Activated naive CD4-positive, alpha-beta T cell (primary cell): ENCODE data around the gene MSI2.
A peak's percentile ranks its signal among the peaks of the same experiment; 100 is the strongest.
"Not testable (repeated sequence)": the region's sequence is repeated elsewhere in the genome, so short reads cannot be mapped to it uniquely, and the experiment has no call there.

ENCODE experiments used
- DNase-seq, 4 experiments: peaks; one replicate each; lab custom pipeline; 2025; lab: John Stamatoyannopoulos, UW

The MSI2 gene

GRCh38 chr17:57289613-57290012 lies 33.3 kb downstream of the MSI2 start:
- no peak for DNase-seq

DNA sequence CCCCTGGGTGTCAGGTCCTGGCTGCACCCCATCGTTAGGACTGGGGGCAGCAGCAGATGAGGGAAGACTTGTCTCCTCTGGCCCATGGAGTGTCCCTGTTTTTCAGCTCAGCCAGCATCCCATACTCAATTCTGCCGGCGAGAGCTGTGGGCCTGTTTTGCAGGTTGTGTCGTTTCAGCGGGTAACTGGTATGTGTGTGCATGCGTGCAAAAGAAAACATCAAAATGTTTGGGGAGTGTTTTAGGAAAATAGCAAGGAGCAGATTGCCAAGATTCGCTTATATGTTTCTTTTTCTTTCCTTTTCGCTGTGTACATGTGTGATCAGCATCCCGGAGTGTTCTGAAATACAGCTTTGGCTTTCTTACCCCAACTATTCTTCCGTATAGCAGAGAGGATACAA lies 34.7 kb downstream of the MSI2 start:
- no peak for DNase-seq

DNA sequence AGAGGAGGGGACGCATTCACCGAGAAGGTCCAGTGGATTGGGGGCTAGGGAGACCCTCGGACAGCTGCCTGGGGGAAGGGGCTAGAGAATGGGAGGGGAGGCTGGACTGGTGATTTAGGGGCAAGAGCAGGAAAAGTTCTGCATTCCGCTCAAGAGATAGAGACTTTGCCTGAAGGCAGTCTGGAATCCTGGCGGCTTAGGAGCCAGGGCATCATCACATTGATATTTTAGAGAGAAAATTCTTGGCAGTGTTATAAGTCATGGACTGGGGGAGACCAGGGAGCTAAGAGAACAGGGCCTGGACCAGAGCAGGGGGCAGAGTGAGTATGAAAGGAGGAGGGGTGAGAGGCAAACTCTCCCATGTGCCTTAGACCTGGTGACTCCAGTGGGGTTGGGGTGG lies 35.8 kb downstream of the MSI2 start:
- no peak for DNase-seq

GRCh38 chr17:57293077-57293476 lies 36.8 kb downstream of the MSI2 start:
- DNase-seq: no peak

- DNase-seq: no peak
Observed at GRCh38 chr17:57294101-57294500, 37.8 kb downstream of the MSI2 start.

DNA sequence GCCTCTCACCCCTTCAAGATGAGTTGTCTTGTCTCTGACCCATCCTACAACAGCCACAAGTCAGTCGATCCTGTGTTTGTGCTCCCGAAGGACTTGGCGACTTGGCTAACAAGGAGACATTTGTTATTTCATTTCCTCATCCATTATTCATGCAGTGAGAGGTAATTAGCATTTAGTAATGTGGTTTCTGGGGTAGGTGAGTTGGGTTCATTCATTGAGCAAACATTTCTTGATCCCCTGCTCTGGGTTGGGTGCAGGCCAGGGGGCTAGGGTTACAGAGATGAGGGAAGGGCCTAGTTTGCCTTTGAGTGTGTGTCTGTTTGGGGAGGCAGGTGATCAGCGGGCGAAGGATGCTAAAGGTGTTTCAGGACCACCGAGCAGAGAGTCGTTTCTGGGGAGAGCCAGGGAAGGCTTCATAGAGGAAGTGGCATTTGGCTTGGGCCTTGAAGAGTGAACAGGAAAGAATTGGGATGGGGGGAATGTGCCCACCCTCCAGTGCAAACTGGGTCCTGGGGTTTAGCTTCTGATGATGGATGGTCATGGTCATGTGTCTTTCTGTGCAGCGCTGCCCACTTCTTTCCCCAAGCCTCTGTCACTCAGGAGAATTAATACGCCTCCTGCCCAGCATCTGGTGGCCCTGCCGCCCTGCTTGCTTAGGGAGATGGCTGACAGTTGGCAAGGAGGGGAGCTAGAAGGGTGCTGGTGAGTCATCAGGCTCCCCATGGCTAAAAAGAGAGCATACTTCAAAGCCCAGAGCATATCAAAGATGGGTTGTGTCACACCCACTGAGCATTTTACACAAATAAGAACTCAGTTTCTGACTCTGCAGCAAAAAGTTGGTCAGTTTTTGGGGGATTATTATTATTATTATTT lies 38.5 kb downstream of the MSI2 start:
- DNase-seq: peak in 2 of 4 experiments; percentile 10 to 29

GRCh38 chr17:57295526-57296023 lies 39.3 kb downstream of the MSI2 start:
- no peak for DNase-seq

DNA sequence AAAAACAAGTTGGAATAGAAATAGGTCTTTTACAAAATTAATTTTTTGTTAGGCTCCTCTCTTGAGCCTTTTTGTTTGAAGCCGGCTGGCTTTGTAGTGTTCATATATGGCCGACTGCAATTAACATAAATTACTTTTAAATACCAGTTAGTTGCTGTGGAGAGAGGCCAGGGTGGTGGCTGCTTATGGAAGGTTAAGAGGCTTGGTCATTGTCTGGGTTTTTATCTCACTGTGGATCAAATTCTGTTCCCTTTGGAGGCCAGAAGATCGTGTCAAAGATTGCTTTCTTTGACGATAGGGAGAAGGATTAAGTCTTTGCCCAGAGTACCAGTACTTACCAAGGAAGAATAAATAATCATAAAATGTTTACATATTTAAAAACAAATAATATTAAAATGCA lies 39.9 kb downstream of the MSI2 start:
- DNase-seq: no peak

DNA sequence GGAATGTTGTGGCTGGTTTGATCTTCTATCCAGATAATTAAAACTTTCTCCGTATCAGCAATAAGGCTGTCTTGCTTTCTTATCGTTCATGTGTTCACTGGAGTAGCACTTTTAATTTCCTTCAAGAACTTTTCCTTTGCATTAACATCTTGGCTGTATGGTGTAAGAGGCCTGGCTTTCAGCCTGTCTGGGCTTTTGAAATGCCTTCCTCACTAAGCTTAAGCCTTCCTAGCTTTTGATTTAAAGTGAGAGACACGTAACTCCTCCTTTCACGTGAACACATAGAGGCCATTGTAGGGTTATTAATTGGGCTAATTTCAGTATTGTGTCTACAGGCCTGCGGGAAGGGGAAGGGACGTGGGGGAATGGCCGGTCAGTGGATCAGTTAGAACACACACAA lies 42.9 kb downstream of the MSI2 start:
- no peak for DNase-seq

DNA sequence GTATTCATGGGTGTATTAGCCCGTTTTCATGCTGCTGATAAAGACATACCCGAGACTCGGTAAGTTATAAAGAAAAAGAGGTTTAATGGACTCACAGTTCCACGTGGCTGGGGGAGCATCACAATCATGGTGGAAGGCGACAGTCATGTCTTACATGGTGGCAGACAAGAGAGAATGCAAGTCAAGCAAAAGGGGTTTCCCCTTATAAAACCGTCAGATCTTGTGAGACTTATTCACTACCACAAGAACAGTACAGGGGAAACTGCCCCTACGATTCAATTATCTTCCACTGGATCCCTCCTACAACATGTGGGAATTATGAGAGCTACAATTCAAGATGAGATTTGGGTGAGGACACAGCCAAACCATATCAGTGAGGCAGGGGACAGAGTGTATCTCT lies 44.3 kb downstream of the MSI2 start:
- not testable (repeated sequence) for DNase-seq

GRCh38 chr17:57302690-57303465 lies 46.6 kb downstream of the MSI2 start:
- DNase-seq: no peak

DNA sequence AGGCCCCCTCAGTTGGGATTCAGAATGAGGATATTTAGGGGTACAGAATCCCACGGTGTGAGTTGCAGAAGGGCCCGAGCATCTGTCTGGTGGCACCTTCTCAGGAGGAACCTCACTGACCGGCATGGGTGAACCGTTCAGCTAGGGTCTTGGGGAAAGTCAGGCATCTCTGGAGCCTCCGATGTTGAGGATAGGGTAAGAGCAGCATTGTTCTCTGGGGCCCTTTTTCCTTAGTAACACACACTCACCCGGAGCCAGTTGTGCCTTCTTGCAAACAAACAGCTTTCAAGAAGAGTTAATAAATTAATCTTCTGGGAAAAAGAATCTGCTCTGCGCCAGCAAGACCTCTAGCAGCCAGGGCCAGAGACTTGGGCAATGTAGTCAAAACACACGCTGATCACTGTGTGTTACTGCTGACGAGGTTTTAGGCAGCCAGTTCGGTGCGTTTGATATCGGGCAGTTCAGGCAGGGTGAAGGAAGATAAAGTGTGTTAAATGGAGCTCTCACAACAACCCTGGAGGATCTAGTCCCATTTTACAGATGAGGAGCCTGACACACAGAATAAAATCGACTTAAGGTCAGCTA lies 48.9 kb downstream of the MSI2 start:
- no peak for DNase-seq

- no peak for DNase-seq
Observed at GRCh38 chr17:57305908-57306504, 49.7 kb downstream of the MSI2 start.

DNA sequence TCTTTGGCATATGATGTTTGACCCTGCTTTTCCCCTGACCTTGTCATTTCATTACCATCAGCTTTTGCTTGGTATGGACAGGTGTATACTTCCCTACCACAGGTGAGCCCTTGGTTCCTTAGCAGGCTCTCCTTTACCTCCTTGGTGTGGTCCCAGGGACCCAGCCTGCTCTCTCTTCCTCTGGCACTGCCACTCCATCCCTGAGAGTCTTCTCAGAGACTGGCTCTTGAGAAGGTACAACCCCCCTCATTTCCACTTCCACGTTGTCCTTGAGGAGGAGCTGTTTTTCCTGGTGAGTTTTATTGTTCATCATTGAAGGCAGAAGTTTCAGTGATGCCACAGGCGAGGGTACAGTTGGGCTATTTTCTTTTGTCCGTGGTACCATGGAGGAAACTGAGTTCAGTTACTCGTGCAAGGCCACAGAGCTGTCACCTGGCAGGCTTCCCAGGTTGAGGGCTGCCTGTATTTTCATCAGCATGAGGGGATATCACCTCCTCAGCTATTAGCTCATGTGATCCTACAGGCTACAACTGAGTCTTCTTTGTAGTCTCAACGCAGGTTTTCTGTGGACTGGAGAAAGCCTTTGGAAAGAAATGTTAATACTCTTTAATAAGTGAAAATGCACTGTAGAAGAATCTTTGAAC lies 52.3 kb downstream of the MSI2 start:
- no peak for DNase-seq

DNA sequence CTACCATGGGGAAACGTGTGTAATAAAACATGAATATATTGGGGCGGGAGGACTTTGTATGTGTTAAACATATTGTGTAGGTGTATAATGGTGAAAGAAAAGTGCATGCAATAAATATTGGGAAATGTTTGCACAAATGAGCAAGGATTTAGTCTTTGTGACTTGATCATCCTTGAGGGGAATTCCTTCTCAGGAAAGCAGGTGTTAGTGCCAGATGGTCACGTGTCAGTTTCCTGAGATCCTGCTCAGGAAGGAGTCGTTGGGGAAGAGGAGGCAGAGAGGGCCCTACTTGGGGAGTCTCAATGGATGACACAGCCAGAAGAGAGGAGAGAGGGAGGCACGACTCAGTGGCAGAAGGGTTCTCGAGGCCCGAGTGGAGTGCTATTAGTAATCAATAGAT lies 53.2 kb downstream of the MSI2 start:
- DNase-seq: no peak

- DNase-seq: no peak
Observed at GRCh38 chr17:57311281-57312216, 55.2 kb downstream of the MSI2 start.

GRCh38 chr17:57312242-57312641 lies 55.9 kb downstream of the MSI2 start:
- no peak for DNase-seq

DNA sequence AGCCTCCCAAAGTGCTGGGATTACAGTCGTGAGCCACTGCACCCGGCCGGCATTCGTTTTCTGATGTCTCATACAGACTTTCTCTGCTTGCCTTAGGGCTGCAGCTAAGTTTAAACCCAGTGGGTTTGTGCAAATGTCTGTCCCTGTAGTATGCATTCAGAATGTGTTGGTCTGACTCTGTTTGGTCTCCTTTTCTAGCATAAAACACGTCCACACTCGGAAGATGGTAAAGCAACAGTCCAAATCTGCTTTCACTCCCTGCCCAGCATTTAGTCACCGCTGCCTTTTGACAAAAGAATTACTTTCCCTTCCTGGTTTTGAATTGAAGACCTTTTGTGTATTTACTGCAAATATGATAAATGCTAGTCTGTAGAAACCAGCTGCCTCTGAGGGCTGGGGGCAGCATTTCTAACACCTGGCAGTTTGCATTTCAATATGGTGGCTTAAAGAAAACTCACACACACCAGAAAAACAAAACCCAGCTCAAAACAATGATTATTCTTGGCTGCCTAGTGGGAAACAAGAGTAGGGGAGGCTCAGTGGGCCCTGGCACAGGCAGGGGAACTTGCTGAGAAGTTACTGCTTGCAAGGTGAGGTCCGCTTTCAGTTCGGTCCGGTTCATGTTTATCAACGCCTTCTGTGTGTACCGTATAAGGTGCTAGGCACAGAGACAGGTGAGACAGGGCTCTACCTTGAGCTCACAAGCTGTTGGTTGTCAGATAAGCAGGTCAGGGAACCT lies 56.9 kb downstream of the MSI2 start:
- DNase-seq: no peak

- DNase-seq: no peak
Observed at GRCh38 chr17:57315061-57316015, 59.0 kb downstream of the MSI2 start.
